Measurements from ENCODE around the gene UGT2B7. TPM values are rescaled to one million over a fixed set of nuclear protein-coding genes. Genes with fewer than 3 reads are reported as not detected.
"Not testable (repeated sequence)": the region's sequence is repeated elsewhere in the genome, so short reads cannot be mapped to it uniquely, and the experiment has no call there.

UGT2B7 gene
- 0.12 and 0.15 TPM in 2 replicates for polyA plus RNA-seq (2013)

DNA sequence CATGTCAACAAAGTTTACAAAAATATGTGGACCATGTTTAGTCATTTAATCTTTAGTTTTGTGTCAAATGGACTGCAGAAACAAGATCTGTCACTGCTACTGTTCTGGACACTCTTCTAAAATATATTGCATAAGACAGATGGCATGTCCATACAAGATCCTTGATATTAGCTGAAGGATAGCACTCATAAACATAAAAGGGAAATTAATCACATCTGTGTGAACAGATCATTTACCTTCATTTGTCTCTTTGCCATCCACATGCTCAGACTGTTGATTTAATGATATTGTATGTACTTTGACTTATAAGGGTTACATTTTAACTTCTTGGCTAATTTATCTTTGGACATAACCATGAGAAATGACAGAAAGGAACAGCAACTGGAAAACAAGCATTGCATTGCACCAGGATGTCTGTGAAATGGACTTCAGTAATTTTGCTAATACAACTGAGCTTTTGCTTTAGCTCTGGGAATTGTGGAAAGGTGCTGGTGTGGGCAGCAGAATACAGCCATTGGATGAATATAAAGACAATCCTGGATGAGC is at the start of gene UGT2B7:
Gene UGT2B7 (plus strand): TSS at position 364 of the 546 bp plus-strand sequence. CDS start 47 bp downstream, at position 411.
- no peak within 1 kb of the TSS for H2BK5ac ChIP-seq (ENCODE audit: low read depth, low read length, poor library complexity)
- H3K4ac ChIP-seq (ENCODE audit: low read depth, low read length): no peak within 1 kb of the TSS
- H4K91ac ChIP-seq (ENCODE audit: low read depth, low read length): no peak within 1 kb of the TSS
- no peaks in the 10 kb centered on the region for H3K79me1 ChIP-seq (ENCODE audit: low read length)
- no peak within 1 kb of the TSS for H3K23ac ChIP-seq (ENCODE audit: low read length)
- H3K4me1 ChIP-seq (ENCODE audit: control insufficient read depth in 1 of 2, insufficient read depth in 2 of 2, low read length in 2 of 2): no peaks in the 10 kb centered on the region
- no peak within 1 kb of the TSS for H3K4me2 ChIP-seq (ENCODE audit: low read length)
- no peak within 1 kb of the TSS for H2BK12ac ChIP-seq (ENCODE audit: low read length)
- H3K9me3 ChIP-seq (ENCODE audit: insufficient read depth, low read depth, low read length): no peaks in the 10 kb centered on the region
- H3K18ac ChIP-seq (ENCODE audit: low read length): no peak within 1 kb of the TSS
- no peaks in the 10 kb centered on the region for H3K36me3 ChIP-seq (ENCODE audit: control insufficient read depth in 1 of 2, insufficient read depth in 2 of 2, low read length in 2 of 2)
- H3K27ac ChIP-seq (ENCODE audit: low read depth, low read length): no peak within 1 kb of the TSS
- H2BK120ac ChIP-seq (ENCODE audit: insufficient read depth, low read length, poor library complexity): no peak within 1 kb of the TSS
- no peaks in the 10 kb centered on the region for H3K27me3 ChIP-seq (ENCODE audit: insufficient read depth, low read length)
- no peak within 1 kb of the TSS for H3K9ac ChIP-seq (ENCODE audit: low read length)
- no peak within 1 kb of the TSS for H3K4me3 ChIP-seq (ENCODE audit: low read depth, low read length)
- no peak within 1 kb of the TSS for H4K12ac ChIP-seq (ENCODE audit: low read depth, low read length)
- H2AK5ac ChIP-seq (ENCODE audit: low read length): no peak within 1 kb of the TSS
- no peak within 1 kb of the TSS for H4K8ac ChIP-seq (ENCODE audit: low read depth, low read length)
- no peak within 1 kb of the TSS for H3K14ac ChIP-seq (ENCODE audit: low read length)
- DNase-seq: no peak
- H3K79me2 ChIP-seq (ENCODE audit: control insufficient read depth, insufficient read depth, low read length, poor library complexity): no peaks in the 10 kb centered on the region
- no peak within 1 kb of the TSS for H2AFZ ChIP-seq (ENCODE audit: insufficient read depth, low read length, poor library complexity)

DNA sequence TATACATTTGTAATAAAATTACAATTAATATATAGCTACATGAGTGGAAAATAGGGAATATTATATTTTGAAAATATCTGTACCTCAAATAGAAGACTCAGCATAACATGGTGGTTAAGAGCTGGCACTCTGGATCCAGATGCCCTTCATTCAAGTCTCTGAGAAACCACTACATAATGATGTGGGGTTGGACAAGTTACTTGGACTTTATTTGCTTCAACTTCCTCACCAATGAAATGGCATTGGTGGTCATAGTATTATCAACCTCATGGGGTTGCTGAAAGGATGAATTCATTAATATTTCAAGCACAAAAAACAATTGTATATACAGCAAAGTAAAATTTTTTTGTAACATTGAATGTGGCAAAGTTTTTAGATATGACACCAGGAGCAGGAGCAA is 46.4 kb upstream of the UGT2B7 start:
- Histone ChIP-seq H3K27ac (ENCODE audit: low read depth, low read length) (no peak overlapping the region), H4K8ac (ENCODE audit: low read depth, low read length) (no peak overlapping the region), H4K91ac (ENCODE audit: low read depth, low read length) (no peak overlapping the region), H3K79me2 (ENCODE audit: control insufficient read depth, insufficient read depth, low read length, poor library complexity) (peaks cover 2% of the 10 kb centered on the region), H3K79me1 (ENCODE audit: low read length) (no peaks in the 10 kb centered on the region), H2BK120ac (ENCODE audit: insufficient read depth, low read length, poor library complexity) (no peak overlapping the region), H3K4me1 (ENCODE audit: control insufficient read depth in 1 of 2, insufficient read depth in 2 of 2, low read length in 2 of 2) (peaks cover 4% of the 10 kb centered on the region in 2 experiments), H3K23ac (ENCODE audit: low read length) (no peak overlapping the region), H3K9me3 (ENCODE audit: insufficient read depth, low read depth, low read length) (no peaks in the 10 kb centered on the region), H2BK5ac (ENCODE audit: low read depth, low read length, poor library complexity) (no peak overlapping the region), H3K4me3 (ENCODE audit: low read depth, low read length) (no peak overlapping the region), H2BK12ac (ENCODE audit: low read length) (no peak overlapping the region), H3K14ac (ENCODE audit: low read length) (no peak overlapping the region), H3K4me2 (ENCODE audit: low read length) (no peak overlapping the region), H3K9ac (ENCODE audit: low read length) (no peak overlapping the region), H3K18ac (ENCODE audit: low read length) (no peak overlapping the region), H3K36me3 (ENCODE audit: control insufficient read depth in 1 of 2, insufficient read depth in 2 of 2, low read length in 2 of 2) (no peaks in the 10 kb centered on the region), H2AK5ac (ENCODE audit: low read length) (no peak overlapping the region), H2AFZ (ENCODE audit: insufficient read depth, low read length, poor library complexity) (no peak overlapping the region), H3K27me3 (ENCODE audit: insufficient read depth, low read length) (no peaks in the 10 kb centered on the region), H4K12ac (ENCODE audit: low read depth, low read length) (no peak overlapping the region), H3K4ac (ENCODE audit: low read depth, low read length) (no peak overlapping the region)
- no peak for DNase-seq

DNA sequence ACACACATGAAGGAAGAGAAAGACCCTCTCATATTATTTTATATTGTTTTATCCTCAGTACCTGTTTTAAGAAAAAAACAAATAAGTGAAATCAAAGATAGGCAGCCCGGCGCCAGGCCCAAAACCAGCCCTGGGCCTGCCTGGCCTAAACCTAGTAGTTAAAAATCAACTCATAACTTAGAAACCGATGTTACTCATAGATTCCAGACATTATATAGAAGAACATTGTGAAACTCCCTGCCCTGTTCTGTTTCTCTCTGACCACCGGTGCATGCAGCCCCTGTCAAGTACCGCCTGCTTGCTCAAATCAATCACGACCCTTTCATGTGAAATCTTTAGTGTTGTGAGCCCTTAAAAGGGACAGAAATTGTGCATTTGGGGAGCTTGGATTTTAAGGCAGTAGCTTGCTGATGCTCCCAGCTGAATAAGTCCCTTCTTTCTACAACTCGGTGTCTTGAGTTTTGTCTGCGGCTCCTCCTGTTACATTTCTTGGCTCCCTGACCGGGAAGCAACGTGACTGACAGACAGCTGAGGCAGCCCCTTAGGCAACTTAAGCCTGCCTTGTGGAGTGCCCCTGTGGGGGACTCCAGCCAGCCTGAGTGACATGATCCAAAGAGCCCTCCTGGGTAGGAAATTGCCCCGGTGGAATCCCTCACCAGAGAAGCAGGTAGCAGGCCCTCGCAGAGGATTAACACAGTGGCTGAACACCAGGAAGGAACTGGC is 45.3 kb upstream of the UGT2B7 start:
- not testable (repeated sequence) for H2AK5ac ChIP-seq (ENCODE audit: low read length); H4K12ac ChIP-seq (ENCODE audit: low read depth, low read length); H4K91ac ChIP-seq (ENCODE audit: low read depth, low read length); H3K79me2 ChIP-seq (ENCODE audit: control insufficient read depth, insufficient read depth, low read length, poor library complexity); H3K14ac ChIP-seq (ENCODE audit: low read length); H2BK120ac ChIP-seq (ENCODE audit: insufficient read depth, low read length, poor library complexity); H3K79me1 ChIP-seq (ENCODE audit: low read length); H3K18ac ChIP-seq (ENCODE audit: low read length); H3K4ac ChIP-seq (ENCODE audit: low read depth, low read length); H3K9me3 ChIP-seq (ENCODE audit: insufficient read depth, low read depth, low read length); H3K4me3 ChIP-seq (ENCODE audit: low read depth, low read length); H3K27me3 ChIP-seq (ENCODE audit: insufficient read depth, low read length); H4K8ac ChIP-seq (ENCODE audit: low read depth, low read length); H3K4me2 ChIP-seq (ENCODE audit: low read length); H3K23ac ChIP-seq (ENCODE audit: low read length); H3K9ac ChIP-seq (ENCODE audit: low read length); H3K4me1 ChIP-seq (ENCODE audit: control insufficient read depth in 1 of 2, insufficient read depth in 2 of 2, low read length in 2 of 2); H3K36me3 ChIP-seq (ENCODE audit: control insufficient read depth in 1 of 2, insufficient read depth in 2 of 2, low read length in 2 of 2); DNase-seq; H2AFZ ChIP-seq (ENCODE audit: insufficient read depth, low read length, poor library complexity)
- H3K27ac ChIP-seq (ENCODE audit: low read depth, low read length): peak overlapping the region; percentile 14
- no CpG with 5 or more reads among the region's 12 CpGs for WGBS (ENCODE audit: extremely low coverage, insufficient coverage, insufficient read length)
- peak overlapping the region; percentile 17 for H2BK12ac ChIP-seq (ENCODE audit: low read length)
- H2BK5ac ChIP-seq (ENCODE audit: low read depth, low read length, poor library complexity): peak overlapping the region; percentile 42

DNA sequence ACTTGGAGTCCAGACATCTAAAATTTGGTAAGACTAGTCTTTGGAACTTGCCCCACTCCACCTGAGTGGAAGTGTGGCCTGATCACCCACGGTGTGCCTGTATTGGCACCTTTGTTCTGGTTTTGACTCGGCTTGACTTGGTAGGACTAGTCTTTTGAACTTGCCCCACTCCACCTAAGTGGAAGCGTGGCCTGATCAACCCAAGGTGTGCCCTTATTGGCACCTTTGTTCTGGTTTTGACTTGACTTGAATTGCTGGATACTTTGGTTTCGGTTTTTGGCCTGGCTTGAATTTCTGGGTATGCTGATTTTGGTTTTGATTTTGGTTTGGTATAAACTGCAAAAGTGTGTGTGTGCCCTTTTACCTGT is 44.7 kb upstream of the UGT2B7 start:
- Histone ChIP-seq H3K79me1 (ENCODE audit: low read length) (no peaks in the 10 kb centered on the region), H4K12ac (ENCODE audit: low read depth, low read length) (no peak overlapping the region), H3K4ac (ENCODE audit: low read depth, low read length) (no peak overlapping the region), H3K4me2 (ENCODE audit: low read length) (no peak overlapping the region), H3K27me3 (ENCODE audit: insufficient read depth, low read length) (no peaks in the 10 kb centered on the region), H2AFZ (ENCODE audit: insufficient read depth, low read length, poor library complexity) (no peak overlapping the region), H2BK12ac (ENCODE audit: low read length) (peak overlapping the region; percentile 17), H3K9me3 (ENCODE audit: insufficient read depth, low read depth, low read length) (no peaks in the 10 kb centered on the region), H3K4me3 (ENCODE audit: low read depth, low read length) (no peak overlapping the region), H3K18ac (ENCODE audit: low read length) (no peak overlapping the region), H2BK5ac (ENCODE audit: low read depth, low read length, poor library complexity) (peak overlapping the region; percentile 42), H3K9ac (ENCODE audit: low read length) (no peak overlapping the region), H3K23ac (ENCODE audit: low read length) (no peak overlapping the region), H3K36me3 (ENCODE audit: control insufficient read depth in 1 of 2, insufficient read depth in 2 of 2, low read length in 2 of 2) (no peaks in the 10 kb centered on the region), H3K79me2 (ENCODE audit: control insufficient read depth, insufficient read depth, low read length, poor library complexity) (peaks cover 2% of the 10 kb centered on the region), H3K4me1 (ENCODE audit: control insufficient read depth in 1 of 2, insufficient read depth in 2 of 2, low read length in 2 of 2) (peaks cover 4% of the 10 kb centered on the region in 2 experiments), H2BK120ac (ENCODE audit: insufficient read depth, low read length, poor library complexity) (no peak overlapping the region), H3K27ac (ENCODE audit: low read depth, low read length) (peak overlapping the region; percentile 14), H3K14ac (ENCODE audit: low read length) (peak overlapping the region; percentile 32), H4K8ac (ENCODE audit: low read depth, low read length) (peak overlapping the region; percentile 11), H4K91ac (ENCODE audit: low read depth, low read length) (peak overlapping the region; percentile 16), H2AK5ac (ENCODE audit: low read length) (no peak overlapping the region)
- DNase-seq: no peak
- no CpG with 5 or more reads among the region's 4 CpGs for WGBS (ENCODE audit: extremely low coverage, insufficient coverage, insufficient read length)

Measured in trophoblast cell (in vitro differentiated cells and primary cell).